ENCODE measurements around the gene MYOM1.

MYOM1 gene

GRCh38 chr18:3216987-3217386 is 2.8 kb downstream of the MYOM1 start:
- no peak for DNase-seq (ENCODE audit: low spot score)
- TF ChIP-seq, protein P1, sequence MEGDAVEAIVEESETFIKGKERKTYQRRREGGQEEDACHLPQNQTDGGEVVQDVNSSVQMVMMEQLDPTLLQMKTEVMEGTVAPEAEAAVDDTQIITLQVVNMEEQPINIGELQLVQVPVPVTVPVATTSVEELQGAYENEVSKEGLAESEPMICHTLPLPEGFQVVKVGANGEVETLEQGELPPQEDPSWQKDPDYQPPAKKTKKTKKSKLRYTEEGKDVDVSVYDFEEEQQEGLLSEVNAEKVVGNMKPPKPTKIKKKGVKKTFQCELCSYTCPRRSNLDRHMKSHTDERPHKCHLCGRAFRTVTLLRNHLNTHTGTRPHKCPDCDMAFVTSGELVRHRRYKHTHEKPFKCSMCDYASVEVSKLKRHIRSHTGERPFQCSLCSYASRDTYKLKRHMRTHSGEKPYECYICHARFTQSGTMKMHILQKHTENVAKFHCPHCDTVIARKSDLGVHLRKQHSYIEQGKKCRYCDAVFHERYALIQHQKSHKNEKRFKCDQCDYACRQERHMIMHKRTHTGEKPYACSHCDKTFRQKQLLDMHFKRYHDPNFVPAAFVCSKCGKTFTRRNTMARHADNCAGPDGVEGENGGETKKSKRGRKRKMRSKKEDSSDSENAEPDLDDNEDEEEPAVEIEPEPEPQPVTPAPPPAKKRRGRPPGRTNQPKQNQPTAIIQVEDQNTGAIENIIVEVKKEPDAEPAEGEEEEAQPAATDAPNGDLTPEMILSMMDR (IDR thresholded peaks at IDR 0.05; ENCODE audit: extremely low read depth, missing control alignments) = no peak

GRCh38 chr18:3214855-3215637 is 4.7 kb downstream of the MYOM1 start:
- no peak for DNase-seq (ENCODE audit: low spot score)
- TF ChIP-seq, protein P1 (IDR thresholded peaks at IDR 0.05; ENCODE audit: extremely low read depth, missing control alignments) = no peak

GRCh38 chr18:3213300-3214059 is 6.3 kb downstream of the MYOM1 start:
- DNase-seq (ENCODE audit: low spot score) = peak; percentile 55
- TF ChIP-seq, protein P1 (IDR thresholded peaks at IDR 0.05; ENCODE audit: extremely low read depth, missing control alignments) = no peak

GRCh38 chr18:3212657-3213056 is 7.1 kb downstream of the MYOM1 start:
- DNase-seq (ENCODE audit: low spot score) = no peak
- TF ChIP-seq, protein P1 (IDR thresholded peaks at IDR 0.05; ENCODE audit: extremely low read depth, missing control alignments) = no peak

DNA sequence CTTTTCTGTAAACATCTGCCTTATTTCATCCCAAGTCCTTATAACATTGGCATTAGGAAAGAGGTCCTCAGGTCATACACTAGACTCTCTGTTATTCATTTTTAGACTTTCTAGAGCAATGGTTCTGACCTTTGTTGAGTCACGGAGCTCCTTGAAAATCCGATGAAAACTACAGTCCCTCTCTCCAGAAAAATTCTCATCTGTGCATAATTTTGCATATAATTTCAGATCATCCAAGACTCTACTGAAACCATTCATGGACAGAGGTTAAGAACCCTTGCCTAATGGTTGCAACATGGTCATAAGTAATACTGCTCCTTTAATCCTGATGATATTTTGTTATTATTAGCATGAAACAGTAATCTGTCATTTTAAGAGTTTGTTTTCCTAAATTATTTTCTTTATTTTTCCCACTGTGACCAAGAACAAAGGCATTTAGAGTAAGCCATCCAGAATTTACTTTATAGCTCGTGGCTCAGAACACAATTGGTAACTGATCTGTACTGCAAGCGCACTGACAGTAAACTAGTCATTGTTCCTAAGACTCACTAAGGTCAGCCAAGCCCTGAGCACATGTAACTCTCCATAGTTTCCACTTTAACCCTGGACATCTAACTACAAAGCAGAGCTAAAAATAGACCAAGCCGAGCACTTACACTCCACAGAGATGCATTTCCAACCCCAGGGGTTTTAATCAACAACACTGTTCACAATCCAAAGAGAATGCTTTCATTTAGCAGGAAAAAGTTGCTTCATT is 8.4 kb downstream of the MYOM1 start:
- DNase-seq (ENCODE audit: low spot score) = no peak
- TF ChIP-seq, protein P1 (IDR thresholded peaks at IDR 0.05; ENCODE audit: extremely low read depth, missing control alignments) = no peak

DNA sequence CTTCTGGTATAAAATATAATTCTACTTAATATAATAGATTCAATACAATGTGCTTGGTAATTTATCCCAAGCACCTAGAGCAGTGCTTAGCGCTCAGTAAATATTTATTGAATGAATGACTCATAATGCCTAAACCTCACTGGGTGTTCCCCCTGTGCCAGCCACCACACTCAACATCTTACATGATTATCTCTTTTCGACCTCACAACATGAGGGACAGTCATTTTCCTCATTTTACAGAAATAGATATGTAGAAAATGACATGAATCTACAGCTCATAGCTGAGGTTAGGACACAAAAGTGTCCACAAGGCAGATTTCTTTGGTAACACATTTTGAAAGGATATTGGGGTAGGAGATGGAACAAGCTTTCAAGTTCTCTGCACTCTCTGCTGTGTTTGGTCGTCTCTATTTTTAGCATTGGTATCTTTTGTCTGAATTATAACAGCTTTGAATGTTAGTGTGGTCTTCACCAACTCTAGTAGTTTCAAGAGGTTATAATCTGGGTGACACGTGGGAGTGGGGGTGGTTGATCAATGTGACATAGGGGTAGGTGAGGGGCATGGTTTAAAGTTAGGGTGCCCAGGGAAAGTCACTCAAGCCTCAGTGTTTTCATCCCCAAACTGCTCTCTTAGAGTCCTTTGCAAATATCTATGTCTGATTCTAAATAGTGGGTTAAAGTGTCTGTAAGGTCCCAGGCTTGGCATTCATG is 9.8 kb downstream of the MYOM1 start:
- TF ChIP-seq, protein P1 (IDR thresholded peaks at IDR 0.05; ENCODE audit: extremely low read depth, missing control alignments) = no peak
- DNase-seq (ENCODE audit: low spot score) = no peak
